SIG-M5 treated with dmso at 0.1 percent for 504 hours (cell line): ENCODE results near the gene ADD1.
A peak's percentile ranks its signal among the peaks of the same experiment; 100 is the strongest.

Experiments used
- DNase-seq: peaks from one replicate; lab custom pipeline; 2025; ENCODE audit not compliant: unreplicated experiment; lab: John Stamatoyannopoulos, UW

Gene ADD1

GRCh38 chr4:2805712-2806389 lies 37.8 kb upstream of the ADD1 start:
- no peak for DNase-seq

GRCh38 chr4:2806390-2807355 lies 37.0 kb upstream of the ADD1 start:
- no peak for DNase-seq

- DNase-seq, result no peak
These were observed 36.1 kb upstream of the ADD1 start for GRCh38 chr4:2807571-2807970.

GRCh38 chr4:2808001-2808400 lies 35.6 kb upstream of the ADD1 start:
- no peak for DNase-seq

DNA sequence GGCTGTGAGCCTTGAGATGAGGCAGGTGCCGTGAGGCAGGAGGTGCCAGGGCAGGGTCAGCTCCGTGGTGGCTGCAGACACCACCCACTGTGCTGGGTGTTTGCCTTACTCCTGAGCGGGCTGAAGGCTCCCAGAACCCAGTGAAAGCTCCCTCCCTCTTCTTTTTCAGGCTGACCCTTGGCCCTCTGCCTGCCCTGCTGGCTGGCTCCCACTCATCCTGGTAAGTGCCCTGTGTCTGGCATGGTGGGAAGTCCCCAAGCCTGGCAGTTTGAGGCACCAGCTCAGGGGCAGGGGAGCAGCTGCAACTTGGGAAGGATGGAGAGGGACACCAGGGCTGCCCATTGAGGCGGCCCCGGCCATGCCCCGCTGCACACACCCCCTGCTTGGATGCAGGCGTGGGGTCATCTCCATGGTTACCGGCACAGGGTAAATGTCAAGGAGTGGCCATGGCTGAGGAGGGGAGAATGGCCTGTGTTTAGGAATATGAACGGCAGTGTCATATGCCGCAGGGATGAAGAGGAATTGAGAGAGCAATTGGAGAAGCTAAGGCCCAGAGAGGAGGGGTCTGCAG lies 33.9 kb upstream of the ADD1 start:
- DNase-seq, result no peak

GRCh38 chr4:2810388-2810787 lies 33.3 kb upstream of the ADD1 start:
- DNase-seq, result no peak

GRCh38 chr4:2811830-2812611 lies 31.6 kb upstream of the ADD1 start:
- DNase-seq, result peak; percentile 82

GRCh38 chr4:2812612-2813354 lies 30.9 kb upstream of the ADD1 start:
- DNase-seq, result no peak

DNA sequence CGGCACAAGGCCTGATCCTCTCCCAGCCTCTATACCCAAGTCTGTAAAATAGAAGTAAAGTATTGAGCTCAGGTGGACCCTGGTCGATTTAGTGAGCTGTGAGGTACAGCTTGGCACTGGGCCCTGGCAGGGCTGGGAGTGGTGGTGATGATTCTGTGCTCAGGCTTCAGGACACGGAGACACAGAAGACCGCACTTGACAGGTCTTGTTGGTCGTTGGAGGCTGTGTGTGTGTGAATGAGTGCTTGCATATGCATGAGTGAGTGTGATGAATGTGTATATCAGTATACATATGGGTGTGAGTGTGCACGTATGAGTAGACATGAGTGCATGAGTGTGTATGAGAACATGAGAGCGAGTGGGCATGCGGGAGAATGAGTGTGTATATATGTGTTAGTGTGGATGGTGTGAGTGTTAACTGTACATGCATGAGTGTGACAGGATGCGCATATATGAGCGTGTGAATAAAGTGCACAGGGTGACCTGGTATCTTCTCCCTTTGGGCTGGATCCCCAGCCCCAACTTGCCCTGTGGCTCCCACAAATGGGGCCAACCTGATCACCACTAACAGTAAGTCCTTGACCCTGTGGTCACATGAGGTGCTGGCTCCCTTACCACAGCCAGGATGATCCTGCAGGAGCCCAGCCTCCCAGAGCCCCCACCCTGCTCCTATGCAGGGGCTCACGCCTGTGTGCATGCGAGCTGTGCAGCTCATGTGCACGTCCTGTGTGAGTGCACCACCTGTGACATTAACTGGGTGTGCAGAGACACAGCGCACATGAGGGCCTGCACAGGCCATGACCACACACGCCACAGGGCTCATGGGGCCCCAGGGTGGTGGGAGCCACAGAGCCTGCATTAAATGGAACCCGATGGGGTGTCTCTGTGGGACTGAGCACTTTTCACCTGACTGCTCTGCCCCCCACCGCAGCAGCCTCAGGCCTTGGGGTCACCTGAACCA lies 29.9 kb upstream of the ADD1 start:
- DNase-seq, result no peak

DNA sequence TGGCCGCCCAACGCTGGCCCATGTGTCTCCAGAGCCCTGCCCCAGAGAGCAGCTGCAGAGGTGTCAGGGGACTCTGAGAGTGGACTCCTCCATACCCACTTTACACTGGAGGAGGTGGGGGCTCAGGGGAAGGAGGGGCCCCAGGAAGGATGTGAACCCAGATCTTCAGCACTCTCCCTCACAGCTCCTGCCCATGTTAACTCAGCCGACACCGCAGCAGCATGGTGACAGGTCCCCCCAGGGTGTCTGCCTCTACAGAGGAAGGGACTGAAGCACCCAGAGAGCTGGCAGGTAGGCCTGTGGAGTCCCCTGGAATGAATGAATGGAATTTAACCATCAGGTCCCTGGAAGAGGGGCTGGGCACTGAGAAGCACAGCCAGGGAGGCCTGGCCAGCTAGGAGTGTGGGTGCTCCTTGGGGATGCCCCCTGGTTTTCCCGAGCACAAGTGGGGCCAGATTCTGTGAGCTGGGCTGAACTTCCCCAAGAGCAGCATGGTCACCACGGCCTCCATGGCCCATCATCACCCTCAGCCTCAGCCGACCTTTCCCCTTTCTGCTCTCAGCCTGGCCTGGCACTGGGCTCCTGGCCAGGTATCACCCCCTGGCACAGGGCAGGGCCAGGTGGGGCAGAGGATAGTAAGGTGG lies 28.9 kb upstream of the ADD1 start:
- no peak for DNase-seq

GRCh38 chr4:2816401-2816954 lies 27.2 kb upstream of the ADD1 start:
- peak; percentile 38 for DNase-seq

DNA sequence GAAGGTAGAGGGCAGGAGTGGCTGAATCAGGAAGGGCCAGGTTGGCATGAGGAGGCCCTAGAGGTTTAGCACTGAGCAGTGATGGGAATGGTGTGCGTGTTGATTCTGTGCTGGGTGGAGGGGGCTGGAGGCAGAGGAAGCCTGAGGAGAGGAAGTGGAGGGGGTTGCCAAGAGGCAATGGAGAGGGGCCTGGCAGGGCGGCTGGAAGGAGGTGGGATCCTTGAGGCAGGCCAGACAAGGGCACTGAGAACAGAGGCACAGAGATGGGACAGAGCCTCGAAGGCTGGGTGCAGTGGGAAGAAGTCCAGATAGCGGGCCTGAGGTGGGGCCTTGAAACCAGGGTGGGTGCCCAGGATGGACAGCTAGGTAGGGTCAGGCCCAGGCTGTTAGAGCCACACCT lies 26.5 kb upstream of the ADD1 start:
- DNase-seq, result no peak

GRCh38 chr4:2817701-2818350 lies 25.8 kb upstream of the ADD1 start:
- no peak for DNase-seq

- DNase-seq, result no peak
These were observed 25.2 kb upstream of the ADD1 start for GRCh38 chr4:2818351-2818939.

DNA sequence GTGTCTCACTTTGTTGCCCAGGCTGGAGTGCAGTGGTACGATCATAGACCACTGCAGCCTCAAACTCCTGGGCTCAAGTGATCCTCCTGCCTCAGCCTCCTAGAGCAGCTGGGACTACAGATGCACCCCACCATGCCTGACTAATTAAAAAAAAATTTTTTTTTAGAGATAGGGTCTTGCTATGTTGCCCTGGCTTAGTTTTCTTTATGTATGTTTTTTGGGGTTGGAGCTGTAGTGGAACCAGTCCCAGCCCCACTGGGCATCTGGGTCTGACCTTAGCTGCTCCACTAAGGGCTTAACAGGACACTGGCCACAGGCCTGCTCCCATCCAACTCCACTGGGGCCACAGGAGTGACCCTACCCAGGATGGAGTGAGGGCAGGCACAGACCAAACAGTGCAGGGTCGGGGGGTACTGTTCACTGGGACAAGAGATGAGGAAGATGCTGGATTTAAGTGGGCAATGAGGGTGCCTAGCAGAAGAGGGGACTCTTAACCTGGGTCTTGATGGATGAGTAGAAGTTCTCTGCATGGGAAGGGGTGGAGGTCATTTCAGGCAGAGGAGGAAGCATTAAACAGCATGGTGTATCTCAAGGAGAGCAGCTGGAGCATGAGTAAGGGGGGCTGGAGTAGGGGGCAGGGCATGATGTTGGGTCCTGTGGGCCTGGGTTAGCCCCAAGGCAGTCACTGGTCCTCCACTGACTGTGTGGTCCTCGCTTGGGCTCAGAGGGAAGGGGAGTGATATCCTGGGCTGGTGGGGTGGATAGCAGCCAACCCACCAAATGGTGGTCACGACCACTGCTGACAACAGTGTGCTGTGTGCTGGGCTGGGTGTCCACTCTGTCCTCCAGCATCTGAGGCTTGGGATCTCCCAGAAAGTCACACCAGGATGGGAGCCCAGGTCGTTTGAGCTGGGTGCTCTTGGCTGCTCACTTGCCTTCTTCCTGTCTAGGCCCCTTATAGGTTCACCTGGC lies 24.1 kb upstream of the ADD1 start:
- no peak for DNase-seq

DNA sequence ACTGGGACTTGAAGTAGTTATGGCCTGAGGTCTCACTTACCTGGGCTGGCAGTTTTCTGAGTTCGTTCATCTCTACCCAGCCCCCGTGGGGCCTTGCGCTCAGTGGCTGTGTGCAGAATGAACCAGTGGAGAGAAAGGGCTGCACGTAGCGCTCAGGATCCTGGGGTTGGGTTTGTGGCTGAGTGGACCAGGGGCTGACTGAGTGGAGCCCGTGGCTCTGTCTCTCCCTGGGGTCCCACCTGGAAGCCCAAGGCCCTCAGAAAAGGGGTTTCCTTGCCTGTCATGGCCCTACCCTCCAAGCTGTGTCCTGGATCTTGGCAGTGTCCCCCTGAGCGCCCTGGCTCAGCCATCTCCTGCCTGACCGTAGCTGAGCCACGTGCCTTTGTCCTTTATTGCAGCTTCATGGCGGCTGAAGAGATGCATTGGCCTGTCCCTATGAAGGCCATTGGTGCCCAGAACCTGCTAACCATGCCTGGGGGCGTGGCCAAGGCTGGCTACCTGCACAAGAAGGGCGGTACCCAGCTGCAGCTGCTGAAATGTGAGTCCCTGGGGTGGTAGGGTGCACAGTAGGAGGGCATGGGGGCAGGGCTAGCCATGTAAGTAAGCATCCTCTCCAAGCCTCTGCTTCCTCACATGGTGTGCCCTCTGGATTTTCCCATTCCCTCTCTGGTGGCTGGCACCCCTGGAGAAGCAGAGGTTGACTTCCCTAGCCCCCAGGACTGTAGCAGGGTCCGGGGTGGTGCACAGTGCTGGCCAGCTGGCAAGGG lies 23.2 kb upstream of the ADD1 start:
- no peak for DNase-seq
